ENCODE data around the gene LRRK1. TPM values are rescaled to one million over a fixed set of nuclear protein-coding genes. Genes with fewer than 3 reads are reported as not detected.

Gene LRRK1
- total RNA-seq, 2 donors from 2014 or later: 1.5 to 2.1 TPM

- Mint-ChIP-seq H3K27ac (no peak overlapping the region), H3K27me3 (peaks cover 5% of the 10 kb centered on the region), H3K4me1 (peaks cover 6% of the 10 kb centered on the region), H3K4me3 (no peak overlapping the region), H3K36me3 (ENCODE audit: low read depth) (peaks cover 2% of the 10 kb centered on the region)
- DNase-seq: no peak
- no peak for ATAC-seq
- H3K9me3 ChIP-seq (ENCODE audit: control insufficient read depth, low read length, poor library complexity, severe bottlenecking): no peaks in the 10 kb centered on the region
Measured at GRCh38 chr15:101110681-101111569, 191.8 kb downstream of the LRRK1 start.

- H3K36me3 Mint-ChIP-seq (ENCODE audit: low read depth): peaks cover 2% of the 10 kb centered on the region
- no peak overlapping the region for H3K27ac Mint-ChIP-seq
- H3K9me3 ChIP-seq (ENCODE audit: control insufficient read depth, low read length, poor library complexity, severe bottlenecking): no peaks in the 10 kb centered on the region
- peaks cover 5% of the 10 kb centered on the region for H3K27me3 Mint-ChIP-seq
- no peak for DNase-seq
- no peak overlapping the region for H3K4me3 Mint-ChIP-seq
- no peak for ATAC-seq
- H3K4me1 Mint-ChIP-seq: peaks cover 2% of the 10 kb centered on the region
Measured at GRCh38 chr15:101111570-101112262, 192.6 kb downstream of the LRRK1 start.

- ATAC-seq: no peak
- Mint-ChIP-seq H3K36me3 (ENCODE audit: low read depth) (peaks cover 2% of the 10 kb centered on the region), H3K4me1 (peaks cover 2% of the 10 kb centered on the region), H3K4me3 (no peak overlapping the region), H3K27ac (peak overlapping the region; percentile 41), H3K27me3 (peaks cover 5% of the 10 kb centered on the region)
- no peaks in the 10 kb centered on the region for H3K9me3 ChIP-seq (ENCODE audit: control insufficient read depth, low read length, poor library complexity, severe bottlenecking)
- no peak for DNase-seq
Measured at GRCh38 chr15:101112336-101113113, 193.4 kb downstream of the LRRK1 start.

- peaks cover 2% of the 10 kb centered on the region for H3K4me1 Mint-ChIP-seq
- ATAC-seq: no peak
- H3K27ac Mint-ChIP-seq: peak overlapping the region; percentile 45
- H3K4me3 Mint-ChIP-seq: no peak overlapping the region
- H3K9me3 ChIP-seq (ENCODE audit: control insufficient read depth, low read length, poor library complexity, severe bottlenecking): no peaks in the 10 kb centered on the region
- DNase-seq: no peak
- H3K27me3 Mint-ChIP-seq: peaks cover 5% of the 10 kb centered on the region
- peaks cover 2% of the 10 kb centered on the region for H3K36me3 Mint-ChIP-seq (ENCODE audit: low read depth)
Measured at GRCh38 chr15:101113114-101114005, 194.2 kb downstream of the LRRK1 start.

GRCh38 chr15:101114166-101114565 is 195.0 kb downstream of the LRRK1 start:
- DNase-seq (no peak), ATAC-seq (no peak)
- H3K36me3 Mint-ChIP-seq (ENCODE audit: low read depth): peaks cover 2% of the 10 kb centered on the region
- no peaks in the 10 kb centered on the region for H3K9me3 ChIP-seq (ENCODE audit: control insufficient read depth, low read length, poor library complexity, severe bottlenecking)
- H3K27ac Mint-ChIP-seq: peak overlapping the region; percentile 45
- H3K4me3 Mint-ChIP-seq: no peak overlapping the region
- peaks cover 2% of the 10 kb centered on the region for H3K4me1 Mint-ChIP-seq
- peaks cover 5% of the 10 kb centered on the region for H3K27me3 Mint-ChIP-seq

- H3K27me3 Mint-ChIP-seq: peaks cover 5% of the 10 kb centered on the region
- no peak for ATAC-seq
- no peak overlapping the region for H3K4me3 Mint-ChIP-seq
- H3K9me3 ChIP-seq (ENCODE audit: control insufficient read depth, low read length, poor library complexity, severe bottlenecking): no peaks in the 10 kb centered on the region
- no peak overlapping the region for H3K27ac Mint-ChIP-seq
- H3K4me1 Mint-ChIP-seq: peaks cover 2% of the 10 kb centered on the region
- DNase-seq: no peak
- H3K36me3 Mint-ChIP-seq (ENCODE audit: low read depth): peaks cover 2% of the 10 kb centered on the region
Measured at GRCh38 chr15:101114610-101115009, 195.5 kb downstream of the LRRK1 start.

- Mint-ChIP-seq H3K4me1 (peaks cover 2% of the 10 kb centered on the region), H3K4me3 (no peak overlapping the region), H3K27ac (no peak overlapping the region), H3K27me3 (peaks cover 5% of the 10 kb centered on the region), H3K36me3 (ENCODE audit: low read depth) (peaks cover 2% of the 10 kb centered on the region)
- DNase-seq: no peak
- ATAC-seq: no peak
- H3K9me3 ChIP-seq (ENCODE audit: control insufficient read depth, low read length, poor library complexity, severe bottlenecking): no peaks in the 10 kb centered on the region
Measured at GRCh38 chr15:101115393-101115785, 196.2 kb downstream of the LRRK1 start.

- no peak for ATAC-seq
- Mint-ChIP-seq H3K4me1 (peaks cover 2% of the 10 kb centered on the region), H3K27ac (no peak overlapping the region), H3K27me3 (peaks cover 5% of the 10 kb centered on the region), H3K4me3 (no peak overlapping the region), H3K36me3 (ENCODE audit: low read depth) (peaks cover 2% of the 10 kb centered on the region)
- no peaks in the 10 kb centered on the region for H3K9me3 ChIP-seq (ENCODE audit: control insufficient read depth, low read length, poor library complexity, severe bottlenecking)
- no peak for DNase-seq
Measured at GRCh38 chr15:101115786-101116680, 196.9 kb downstream of the LRRK1 start.

- no peaks in the 10 kb centered on the region for H3K9me3 ChIP-seq (ENCODE audit: control insufficient read depth, low read length, poor library complexity, severe bottlenecking)
- no peak for DNase-seq
- Mint-ChIP-seq H3K27ac (no peak overlapping the region), H3K27me3 (peaks cover 5% of the 10 kb centered on the region), H3K4me1 (peaks cover 3% of the 10 kb centered on the region), H3K4me3 (no peak overlapping the region), H3K36me3 (ENCODE audit: low read depth) (peaks cover 2% of the 10 kb centered on the region)
- no peak for ATAC-seq
Measured at GRCh38 chr15:101116681-101116976, 197.5 kb downstream of the LRRK1 start.

GRCh38 chr15:101118116-101118515 is 199.0 kb downstream of the LRRK1 start:
- Mint-ChIP-seq H3K27ac (no peak overlapping the region), H3K4me3 (no peak overlapping the region), H3K27me3 (peaks cover 5% of the 10 kb centered on the region), H3K36me3 (ENCODE audit: low read depth) (peaks cover 2% of the 10 kb centered on the region), H3K4me1 (peaks cover 5% of the 10 kb centered on the region)
- no peaks in the 10 kb centered on the region for H3K9me3 ChIP-seq (ENCODE audit: control insufficient read depth, low read length, poor library complexity, severe bottlenecking)
- ATAC-seq (no peak), DNase-seq (no peak)

GRCh38 chr15:101118615-101119014 is 199.5 kb downstream of the LRRK1 start:
- ATAC-seq (no peak), DNase-seq (no peak)
- no peak overlapping the region for H3K4me3 Mint-ChIP-seq
- H3K9me3 ChIP-seq (ENCODE audit: control insufficient read depth, low read length, poor library complexity, severe bottlenecking): no peaks in the 10 kb centered on the region
- H3K36me3 Mint-ChIP-seq (ENCODE audit: low read depth): peaks cover 2% of the 10 kb centered on the region
- H3K27ac Mint-ChIP-seq: no peak overlapping the region
- H3K4me1 Mint-ChIP-seq: peaks cover 5% of the 10 kb centered on the region
- peaks cover 5% of the 10 kb centered on the region for H3K27me3 Mint-ChIP-seq

- DNase-seq (no peak), ATAC-seq (no peak)
- Mint-ChIP-seq H3K4me1 (peaks cover 9% of the 10 kb centered on the region), H3K36me3 (ENCODE audit: low read depth) (no peaks in the 10 kb centered on the region), H3K27me3 (peaks cover 1% of the 10 kb centered on the region), H3K27ac (no peak overlapping the region), H3K4me3 (no peak overlapping the region)
- H3K9me3 ChIP-seq (ENCODE audit: control insufficient read depth, low read length, poor library complexity, severe bottlenecking): no peaks in the 10 kb centered on the region
Measured at GRCh38 chr15:101119181-101119580, 200.0 kb downstream of the LRRK1 start.

All from T-helper 17 cell (primary cell).